Osteoblast (primary cell): Measurements from ENCODE around the gene DSCAML1. TPM values are rescaled to one million over a fixed set of nuclear protein-coding genes. Genes with fewer than 3 reads are reported as not detected.

Experiments used
- DNase-seq: peaks from one replicate; pipeline ENCODE4 v3.0.0; 2011; ENCODE audit warnings: low spot score, mixed read lengths; ENCODE audit not compliant: insufficient read length; ENCODE audit errors: missing footprints
- H2AFZ ChIP-seq: 2 replicates; pipeline ENCODE4 v1.6.0; 2011; ENCODE audit warnings: mild to moderate bottlenecking, low read length
- H3K27ac ChIP-seq: 2 replicates; pipeline ENCODE4 v1.5.1; 2011; ENCODE audit warnings: mild to moderate bottlenecking, low read depth, low read length, moderate library complexity
- H3K27me3 ChIP-seq: 2 replicates; pipeline ENCODE4 v1.6.0; 2012; ENCODE audit warnings: mild to moderate bottlenecking, control low read depth, inconsistent platforms, low read length, moderate library complexity; ENCODE audit not compliant: insufficient read depth
- H3K36me3 ChIP-seq: 2 replicates; pipeline ENCODE4 v1.5.1; 2011; ENCODE audit warnings: mild to moderate bottlenecking, low read length, control low read depth, moderate library complexity; ENCODE audit not compliant: insufficient read depth
- H3K4me1 ChIP-seq: 2 replicates; pipeline ENCODE4 v1.5.1; 2011; ENCODE audit warnings: mild to moderate bottlenecking, low read length, control low read depth, moderate library complexity; ENCODE audit not compliant: insufficient read depth
- H3K4me2 ChIP-seq: 2 replicates; pipeline ENCODE4 v1.6.0; 2011; ENCODE audit warnings: mild to moderate bottlenecking, low read length; ENCODE audit not compliant: insufficient read depth
- H3K4me3 ChIP-seq: fragments of 200-600 bp; sonication (generic); 3 replicates; pipeline ENCODE4 v1.5.1; 2012; ENCODE audit warnings: mild to moderate bottlenecking, low read length, inconsistent platforms; ENCODE audit not compliant: insufficient read depth
- H3K79me2 ChIP-seq: 2 replicates; pipeline ENCODE4 v1.6.0; 2012; ENCODE audit warnings: mild to moderate bottlenecking, low read length, control low read depth, inconsistent platforms; ENCODE audit not compliant: insufficient read depth
- H3K9me3 ChIP-seq: 2 replicates; pipeline ENCODE4 v1.5.1; 2011; ENCODE audit warnings: low read depth, low read length, control low read depth
- H4K20me1 ChIP-seq: 2 replicates; pipeline ENCODE4 v1.6.0; 2012; ENCODE audit warnings: mild to moderate bottlenecking, low read length, control low read depth; ENCODE audit not compliant: insufficient read depth
- CTCF ChIP-seq: IDR thresholded peaks from 2 replicates; pipeline ENCODE4 v1.5.1; 2011; ENCODE audit warnings: mild to moderate bottlenecking, low read depth, low read length, moderate library complexity; ENCODE audit errors: extremely low read depth
- total RNA-seq: library from RNA; depleted of rRNA; stranded (reverse); fragments of >200 nt; gene quantifications from 2 replicates; pipeline ENCODE4 v1.2.3, GENCODE V29; 2012

The DSCAML1 gene
- total RNA-seq, 1 donor = not detected

- Histone ChIP-seq H4K20me1 (no peaks in the 10 kb centered on the region), H3K27ac (no peak overlapping the region), H3K79me2 (no peaks in the 10 kb centered on the region), H3K27me3 (no peaks in the 10 kb centered on the region), H3K4me2 (no peak overlapping the region), H2AFZ (no peak overlapping the region), H3K9me3 (no peaks in the 10 kb centered on the region), H3K4me1 (no peaks in the 10 kb centered on the region), H3K4me3 (no peak overlapping the region), H3K36me3 (no peaks in the 10 kb centered on the region)
- TF ChIP-seq CTCF = no peak
- DNase-seq = no peak
Observed at GRCh38 chr11:117572671-117573070, 224.3 kb downstream of the DSCAML1 start.

GRCh38 chr11:117572129-117572528 is 224.9 kb downstream of the DSCAML1 start:
- Histone ChIP-seq H4K20me1 (no peaks in the 10 kb centered on the region), H3K79me2 (no peaks in the 10 kb centered on the region), H3K4me1 (no peaks in the 10 kb centered on the region), H3K9me3 (no peaks in the 10 kb centered on the region), H3K27ac (no peak overlapping the region), H3K4me2 (no peak overlapping the region), H3K36me3 (no peaks in the 10 kb centered on the region), H3K4me3 (no peak overlapping the region), H2AFZ (no peak overlapping the region), H3K27me3 (no peaks in the 10 kb centered on the region)
- DNase-seq = no peak
- TF ChIP-seq CTCF = no peak

- Histone ChIP-seq H2AFZ (no peak overlapping the region), H3K79me2 (no peaks in the 10 kb centered on the region), H3K4me1 (no peaks in the 10 kb centered on the region), H3K27ac (no peak overlapping the region), H3K4me3 (no peak overlapping the region), H4K20me1 (no peaks in the 10 kb centered on the region), H3K36me3 (no peaks in the 10 kb centered on the region), H3K4me2 (no peak overlapping the region), H3K27me3 (no peaks in the 10 kb centered on the region), H3K9me3 (no peaks in the 10 kb centered on the region)
- TF ChIP-seq CTCF = no peak
- no peak for DNase-seq
Observed at GRCh38 chr11:117570701-117571100, 226.3 kb downstream of the DSCAML1 start.

- H3K27ac ChIP-seq = no peak overlapping the region
- no peaks in the 10 kb centered on the region for H3K9me3 ChIP-seq
- no peaks in the 10 kb centered on the region for H3K36me3 ChIP-seq
- no peak overlapping the region for H3K4me3 ChIP-seq
- H3K79me2 ChIP-seq = no peaks in the 10 kb centered on the region
- H2AFZ ChIP-seq = no peak overlapping the region
- no peaks in the 10 kb centered on the region for H3K4me1 ChIP-seq
- H4K20me1 ChIP-seq = no peaks in the 10 kb centered on the region
- no peak for TF ChIP-seq CTCF
- no peak overlapping the region for H3K4me2 ChIP-seq
- no peaks in the 10 kb centered on the region for H3K27me3 ChIP-seq
- DNase-seq = no peak
Observed at GRCh38 chr11:117569911-117570310, 227.1 kb downstream of the DSCAML1 start.
